AG09319 (cell line): Measurements from ENCODE around the gene EXOC6B.

Experiments
- DNase-seq: peaks from one replicate; pipeline ENCODE4 v3.0.0-alpha.2; 2010; ENCODE audit warnings: low read depth; ENCODE audit errors: extremely low read depth
- TF ChIP-seq, protein P1 (sequence below): IDR thresholded peaks from 2 replicates; pipeline ENCODE4 v1.5.1; 2011; ENCODE audit warnings: low read depth, mild to moderate bottlenecking, inconsistent platforms, low read length, moderate library complexity

EXOC6B gene

DNA sequence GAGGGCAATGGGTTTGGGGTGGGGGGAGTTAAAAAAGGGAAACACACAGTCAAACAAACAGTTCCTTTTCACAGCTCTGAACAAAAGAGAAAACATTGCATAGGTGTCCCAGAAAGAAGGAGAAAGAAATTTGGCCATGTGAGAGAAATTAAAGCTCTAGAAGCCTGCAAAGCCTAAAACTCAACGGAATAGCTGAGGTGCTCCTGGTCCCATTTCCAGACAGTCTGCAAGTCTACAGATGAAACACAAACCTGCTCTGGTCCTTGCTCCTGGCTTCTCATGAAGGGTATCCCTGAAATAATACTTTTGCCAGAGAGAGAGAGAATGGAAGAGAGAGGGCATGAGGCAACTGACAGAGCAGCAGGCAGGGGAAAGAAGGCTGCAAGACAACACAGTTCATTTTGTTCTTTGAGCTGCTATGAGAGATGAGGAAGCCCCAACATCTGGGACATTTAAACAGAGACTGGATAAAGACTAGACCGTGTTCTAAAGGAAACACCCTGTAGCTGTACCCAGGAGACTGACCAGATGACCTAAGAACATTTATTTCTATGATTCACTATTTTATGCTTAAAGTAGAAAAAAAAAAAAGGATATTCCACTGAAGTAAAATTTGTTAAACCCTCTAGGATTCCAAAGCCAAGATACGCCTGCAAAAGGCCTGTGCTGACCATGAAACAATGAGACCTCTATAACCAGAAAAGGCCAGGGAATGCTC is 620.9 kb downstream of the EXOC6B start:
- TF ChIP-seq, protein P1, sequence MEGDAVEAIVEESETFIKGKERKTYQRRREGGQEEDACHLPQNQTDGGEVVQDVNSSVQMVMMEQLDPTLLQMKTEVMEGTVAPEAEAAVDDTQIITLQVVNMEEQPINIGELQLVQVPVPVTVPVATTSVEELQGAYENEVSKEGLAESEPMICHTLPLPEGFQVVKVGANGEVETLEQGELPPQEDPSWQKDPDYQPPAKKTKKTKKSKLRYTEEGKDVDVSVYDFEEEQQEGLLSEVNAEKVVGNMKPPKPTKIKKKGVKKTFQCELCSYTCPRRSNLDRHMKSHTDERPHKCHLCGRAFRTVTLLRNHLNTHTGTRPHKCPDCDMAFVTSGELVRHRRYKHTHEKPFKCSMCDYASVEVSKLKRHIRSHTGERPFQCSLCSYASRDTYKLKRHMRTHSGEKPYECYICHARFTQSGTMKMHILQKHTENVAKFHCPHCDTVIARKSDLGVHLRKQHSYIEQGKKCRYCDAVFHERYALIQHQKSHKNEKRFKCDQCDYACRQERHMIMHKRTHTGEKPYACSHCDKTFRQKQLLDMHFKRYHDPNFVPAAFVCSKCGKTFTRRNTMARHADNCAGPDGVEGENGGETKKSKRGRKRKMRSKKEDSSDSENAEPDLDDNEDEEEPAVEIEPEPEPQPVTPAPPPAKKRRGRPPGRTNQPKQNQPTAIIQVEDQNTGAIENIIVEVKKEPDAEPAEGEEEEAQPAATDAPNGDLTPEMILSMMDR, result no peak
- no peak for DNase-seq

DNA sequence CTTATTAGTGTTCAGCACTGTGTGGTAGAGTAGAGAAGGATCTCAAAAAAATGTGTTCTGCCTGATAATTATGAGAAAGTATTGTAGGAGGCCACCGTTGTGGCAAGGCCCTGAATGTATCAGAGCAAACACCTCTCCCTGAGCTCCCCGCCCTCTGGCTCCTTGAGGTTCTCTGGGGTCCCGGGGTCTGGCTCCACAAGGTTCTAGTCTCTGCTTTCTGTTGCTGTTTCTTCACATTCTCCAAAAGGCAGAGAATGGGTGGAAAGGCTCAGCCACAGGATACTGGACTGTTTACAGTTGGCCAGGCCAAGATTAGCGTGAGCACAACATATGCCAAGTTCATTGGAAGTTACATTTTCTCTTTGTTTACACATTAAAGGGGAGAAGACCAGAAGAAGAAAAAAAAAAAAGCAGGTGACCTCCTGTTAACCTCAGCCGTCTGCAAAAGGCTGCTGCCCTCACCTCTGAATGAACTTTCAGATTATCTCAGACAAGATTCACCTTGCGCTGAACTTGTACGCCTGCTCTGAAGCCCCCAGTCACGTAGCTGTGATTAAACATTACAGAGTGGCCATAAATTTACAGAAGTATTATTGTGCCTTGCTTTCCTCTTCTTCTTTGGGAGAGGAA is 621.6 kb downstream of the EXOC6B start:
- no peak for DNase-seq

DNA sequence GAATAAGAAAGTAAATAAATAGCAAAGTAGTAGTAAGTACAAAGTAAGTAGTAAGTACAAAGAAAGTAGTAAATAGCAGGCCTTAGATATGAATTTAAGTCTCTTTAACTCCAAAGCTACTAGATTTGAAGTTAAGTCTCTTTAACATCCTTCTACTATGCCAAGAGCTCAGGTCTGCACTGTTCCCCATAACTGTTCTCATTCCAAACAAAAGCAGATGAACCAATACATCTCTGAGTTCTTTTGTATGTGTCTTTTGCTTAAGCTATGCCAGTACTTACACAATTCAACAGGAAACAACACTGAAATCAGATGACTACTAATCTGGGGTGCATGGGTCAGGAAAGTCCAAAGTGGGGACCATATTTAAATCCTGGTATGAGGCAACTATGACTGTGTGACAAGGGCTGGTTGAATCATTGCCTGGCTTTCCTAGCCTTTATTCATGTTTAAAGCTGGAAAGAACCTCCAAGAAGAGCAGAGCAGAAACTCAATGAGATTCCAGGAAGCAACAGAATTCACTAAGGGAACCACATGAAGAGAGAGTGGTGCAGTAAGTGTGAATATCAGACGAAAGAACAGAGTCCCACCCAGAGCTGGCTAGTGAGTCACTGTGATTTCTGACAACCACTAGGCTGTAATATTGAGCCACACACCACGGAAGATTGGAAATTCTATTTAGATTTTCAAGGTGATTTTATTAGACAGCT is 627.1 kb downstream of the EXOC6B start:
- TF ChIP-seq, protein P1, result peak; percentile 36
- DNase-seq, result no peak

More for the DNA sequence above, 621.6 kb downstream of the EXOC6B start:
- TF ChIP-seq, protein P1, result no peak

DNA sequence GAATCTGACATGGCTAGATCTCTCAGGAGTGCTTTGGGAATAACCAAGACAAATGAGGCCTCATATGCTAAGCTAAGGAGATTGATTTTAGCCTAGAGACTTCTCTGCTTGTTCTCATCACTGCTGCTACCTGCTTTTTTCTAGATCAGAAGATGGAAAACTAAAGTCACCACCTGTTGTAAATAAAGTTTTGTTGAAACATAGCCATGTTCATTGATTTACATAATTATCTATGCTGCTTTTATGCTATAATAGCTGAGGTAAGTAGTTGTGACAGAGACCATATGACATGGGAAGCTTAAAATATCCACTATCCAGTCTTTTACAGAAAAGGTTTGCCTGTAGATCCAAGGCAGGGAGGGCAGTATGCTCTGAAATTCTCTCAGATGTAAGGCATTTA is 632.1 kb downstream of the EXOC6B start:
- TF ChIP-seq, protein P1, result no peak
- no peak for DNase-seq

DNA sequence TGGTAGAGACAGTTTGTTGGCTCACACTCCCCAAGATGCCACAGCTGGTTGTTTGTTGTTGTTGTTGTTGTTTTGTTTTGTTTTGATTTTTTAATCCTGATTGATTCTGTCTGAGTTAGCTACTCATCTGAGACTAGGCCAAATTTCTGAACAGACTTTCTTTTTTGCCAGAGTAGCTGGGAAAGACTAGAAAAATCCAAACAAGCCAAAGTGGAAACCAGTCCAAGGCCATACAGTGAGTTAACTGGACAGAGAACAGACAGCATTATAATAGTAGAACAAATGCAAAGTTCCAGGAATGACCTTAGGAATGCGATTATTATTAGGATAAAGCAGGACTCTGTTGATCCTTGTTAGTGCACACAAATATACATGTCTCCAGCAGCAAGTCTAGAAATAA is 634.4 kb downstream of the EXOC6B start:
- TF ChIP-seq, protein P1, result no peak
- no peak for DNase-seq

DNA sequence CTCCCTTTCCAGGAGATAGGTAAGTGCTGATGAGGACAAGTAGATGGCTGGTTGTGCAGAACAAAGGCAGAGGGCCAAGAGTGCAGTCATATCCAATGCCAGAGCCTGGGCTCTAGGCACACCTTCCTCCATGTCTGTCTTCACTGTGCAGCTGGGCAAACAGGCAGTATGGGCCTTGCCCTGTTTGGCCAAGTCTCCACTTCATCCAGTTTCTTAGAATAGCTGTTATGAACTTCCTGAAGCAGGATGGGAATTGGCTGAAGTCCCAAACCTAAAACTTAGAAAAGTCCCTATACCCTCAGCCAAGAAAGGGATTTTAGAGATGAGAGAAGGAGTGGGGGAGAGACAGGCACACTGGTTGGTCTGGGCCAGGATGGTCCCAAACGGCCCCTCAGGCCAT is 640.6 kb downstream of the EXOC6B start:
- DNase-seq, result no peak
- TF ChIP-seq, protein P1, result no peak

DNA sequence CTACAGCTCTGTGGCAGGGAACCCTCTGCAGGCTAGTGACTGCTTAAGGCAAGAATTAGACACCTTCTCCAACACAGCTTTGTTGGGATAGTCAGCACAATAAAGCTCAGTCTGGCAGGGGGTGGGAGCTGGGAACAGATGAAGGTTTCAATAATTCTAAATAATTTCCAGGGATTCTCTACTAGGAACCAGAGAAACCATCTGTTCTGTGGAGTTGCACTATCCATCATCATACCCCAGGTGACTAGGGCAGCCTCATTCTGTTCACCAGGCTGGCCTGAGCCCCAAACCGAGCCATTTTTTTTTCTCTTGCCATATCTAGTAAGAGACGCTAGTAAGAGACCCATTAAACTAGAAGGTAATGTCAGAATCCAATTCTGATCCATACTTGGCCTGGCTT is 642.4 kb downstream of the EXOC6B start:
- TF ChIP-seq, protein P1, result no peak
- no peak for DNase-seq
